GM12891 (cell line): ENCODE data around the gene TMEM231.

Experiments
- PAX5 ChIP-seq: IDR thresholded peaks from 2 replicates; pipeline ENCODE4 v1.6.1; 2011; ENCODE audit warnings: low read length, moderate library complexity, mild to moderate bottlenecking; ENCODE audit not compliant: insufficient read depth, severe bottlenecking
- POLR2A ChIP-seq: IDR thresholded peaks from 2 replicates; pipeline ENCODE4 v1.6.1; 2011; ENCODE audit warnings: low read depth, low read length, control low read depth
- POLR2AphosphoS5 ChIP-seq: IDR thresholded peaks from 2 replicates; pipeline ENCODE4 v1.6.1; 2011; ENCODE audit warnings: low read depth, low read length, control low read depth
- POU2F2 ChIP-seq: IDR thresholded peaks from 2 replicates; pipeline ENCODE4 v1.6.1; 2011; ENCODE audit warnings: low read depth, mild to moderate bottlenecking, control low read depth, low read length, moderate library complexity
- SPI1 ChIP-seq: IDR thresholded peaks from 2 replicates; pipeline ENCODE4 v1.6.1; 2011; ENCODE audit warnings: low read depth, low read length, control low read depth
- TAF1 ChIP-seq: IDR thresholded peaks from 2 replicates; pipeline ENCODE4 v1.6.1; 2011; ENCODE audit warnings: low read depth, low read length, control low read depth

GRCh38 chr16:75526032-75526790 is 29.8 kb downstream of the TMEM231 start:
- no peak for TF ChIP-seq POLR2A
- no peak for TF ChIP-seq TAF1
- TF ChIP-seq POLR2AphosphoS5: no peak
- no peak for TF ChIP-seq PAX5
- no peak for TF ChIP-seq SPI1
- TF ChIP-seq POU2F2: no peak
